ENCODE measurements around the gene SLC9C1.

The SLC9C1 gene

DNA sequence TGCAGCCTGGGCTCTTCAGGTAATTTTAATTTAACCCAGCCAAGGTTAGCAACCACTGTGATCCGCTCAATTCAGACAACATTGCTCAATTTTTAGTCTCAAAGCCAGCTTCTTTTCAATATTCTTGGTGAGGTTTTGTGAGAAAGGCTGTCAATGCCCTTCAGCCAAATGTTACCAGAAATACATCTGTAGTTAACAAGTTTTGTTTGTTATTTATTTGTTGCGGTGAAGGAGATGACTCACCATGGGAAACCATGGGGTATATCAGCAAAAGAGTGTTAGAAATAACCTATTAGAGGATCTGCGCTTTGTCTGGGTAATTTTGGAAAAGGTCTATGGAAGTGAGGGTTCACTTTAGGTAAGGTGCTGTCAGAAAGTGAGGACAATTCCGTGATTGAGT, 5.0 kb downstream of the SLC9C1 start:
- no peak overlapping the region for H3K4me3 ChIP-seq (ENCODE audit: low read depth, low read length)
- TF ChIP-seq, protein P1, sequence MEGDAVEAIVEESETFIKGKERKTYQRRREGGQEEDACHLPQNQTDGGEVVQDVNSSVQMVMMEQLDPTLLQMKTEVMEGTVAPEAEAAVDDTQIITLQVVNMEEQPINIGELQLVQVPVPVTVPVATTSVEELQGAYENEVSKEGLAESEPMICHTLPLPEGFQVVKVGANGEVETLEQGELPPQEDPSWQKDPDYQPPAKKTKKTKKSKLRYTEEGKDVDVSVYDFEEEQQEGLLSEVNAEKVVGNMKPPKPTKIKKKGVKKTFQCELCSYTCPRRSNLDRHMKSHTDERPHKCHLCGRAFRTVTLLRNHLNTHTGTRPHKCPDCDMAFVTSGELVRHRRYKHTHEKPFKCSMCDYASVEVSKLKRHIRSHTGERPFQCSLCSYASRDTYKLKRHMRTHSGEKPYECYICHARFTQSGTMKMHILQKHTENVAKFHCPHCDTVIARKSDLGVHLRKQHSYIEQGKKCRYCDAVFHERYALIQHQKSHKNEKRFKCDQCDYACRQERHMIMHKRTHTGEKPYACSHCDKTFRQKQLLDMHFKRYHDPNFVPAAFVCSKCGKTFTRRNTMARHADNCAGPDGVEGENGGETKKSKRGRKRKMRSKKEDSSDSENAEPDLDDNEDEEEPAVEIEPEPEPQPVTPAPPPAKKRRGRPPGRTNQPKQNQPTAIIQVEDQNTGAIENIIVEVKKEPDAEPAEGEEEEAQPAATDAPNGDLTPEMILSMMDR (IDR thresholded peaks at IDR 0.05; ENCODE audit: low read depth, low read length), result no peak

DNA sequence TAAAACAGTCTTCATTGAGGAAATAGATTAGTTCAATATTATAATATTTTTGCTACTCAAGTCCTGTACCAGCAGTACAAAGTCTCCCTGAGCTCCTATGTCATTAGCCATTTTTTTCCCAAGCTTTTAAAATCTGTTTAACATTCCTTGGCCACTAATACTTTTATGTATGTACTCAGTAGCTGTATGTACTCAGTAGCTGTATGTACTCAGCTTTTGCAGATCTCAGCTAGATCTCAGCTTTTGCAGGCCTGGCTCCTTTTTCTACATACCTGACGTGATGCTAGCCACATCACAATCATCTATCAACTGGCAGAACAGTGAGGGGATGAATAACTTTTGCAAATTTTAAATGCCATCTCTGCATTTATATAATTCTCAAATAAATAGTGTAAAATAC, 13.8 kb downstream of the SLC9C1 start:
- TF ChIP-seq, protein P1 (IDR thresholded peaks at IDR 0.05; ENCODE audit: low read depth, low read length), result no peak
- H3K4me3 ChIP-seq (ENCODE audit: low read depth, low read length), result no peak overlapping the region

DNA sequence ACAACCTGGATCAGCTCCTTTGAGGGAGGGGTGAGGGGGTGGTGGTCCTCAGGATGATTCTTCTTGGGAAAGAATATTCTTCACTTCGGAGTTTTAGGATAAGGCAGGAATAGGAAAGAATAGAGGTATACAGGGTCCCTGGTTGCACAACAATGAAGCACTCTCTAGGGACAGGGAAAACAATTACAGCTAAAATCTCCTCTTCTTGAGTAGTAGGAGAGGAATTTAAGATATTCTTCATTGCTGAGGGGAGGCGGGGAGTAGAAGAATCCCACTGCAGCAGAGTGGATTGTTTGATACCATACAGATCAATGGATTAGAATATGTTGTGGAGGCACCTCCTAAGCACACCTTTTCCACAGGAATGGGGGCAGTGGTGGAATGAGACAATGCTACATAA, 20.5 kb downstream of the SLC9C1 start:
- no peak overlapping the region for H3K4me3 ChIP-seq (ENCODE audit: low read depth, low read length)
- TF ChIP-seq, protein P1 (IDR thresholded peaks at IDR 0.05; ENCODE audit: low read depth, low read length), result no peak

DNA sequence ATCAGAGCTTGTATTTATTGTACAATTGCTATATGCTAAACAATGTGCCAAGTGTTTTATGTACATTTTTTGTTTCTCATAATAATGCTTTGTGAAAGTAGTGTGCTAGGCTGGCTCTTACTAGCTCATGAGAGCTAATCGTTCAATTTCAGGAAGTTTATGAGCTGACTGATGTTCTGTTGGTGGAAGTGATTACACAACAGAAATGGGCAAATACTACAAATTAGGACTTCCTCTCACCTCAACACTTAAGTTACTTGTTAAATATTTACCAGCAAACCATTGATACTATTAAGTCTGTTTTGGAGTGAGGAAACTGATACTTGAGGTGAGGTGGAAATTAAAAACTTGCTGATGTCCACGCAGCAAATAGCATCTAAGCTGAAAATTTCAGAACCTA, 32.3 kb downstream of the SLC9C1 start:
- no peak overlapping the region for H3K4me3 ChIP-seq (ENCODE audit: low read depth, low read length)
- TF ChIP-seq, protein P1 (IDR thresholded peaks at IDR 0.05; ENCODE audit: low read depth, low read length), result no peak

DNA sequence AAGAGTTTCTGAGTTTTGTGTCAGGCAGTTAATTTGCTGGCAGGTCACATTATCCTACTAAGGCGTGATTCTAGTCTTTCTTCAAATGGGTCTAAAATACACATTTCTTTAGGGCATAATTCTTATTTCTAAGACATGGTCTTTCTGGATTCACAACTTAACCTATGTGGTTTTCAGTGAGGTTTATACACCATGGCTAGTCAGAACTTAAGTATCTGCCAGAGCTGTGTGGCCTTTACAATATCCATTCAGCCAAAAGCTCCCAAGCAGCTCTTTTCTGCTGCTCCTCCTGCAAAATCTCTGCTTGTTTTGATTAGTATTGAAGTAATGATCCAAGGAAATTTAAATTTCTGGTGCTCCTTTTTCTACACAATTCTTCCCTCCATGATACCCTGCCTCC, 33.5 kb downstream of the SLC9C1 start:
- no peak overlapping the region for H3K4me3 ChIP-seq (ENCODE audit: low read depth, low read length)
- TF ChIP-seq, protein P1 (IDR thresholded peaks at IDR 0.05; ENCODE audit: low read depth, low read length), result no peak

DNA sequence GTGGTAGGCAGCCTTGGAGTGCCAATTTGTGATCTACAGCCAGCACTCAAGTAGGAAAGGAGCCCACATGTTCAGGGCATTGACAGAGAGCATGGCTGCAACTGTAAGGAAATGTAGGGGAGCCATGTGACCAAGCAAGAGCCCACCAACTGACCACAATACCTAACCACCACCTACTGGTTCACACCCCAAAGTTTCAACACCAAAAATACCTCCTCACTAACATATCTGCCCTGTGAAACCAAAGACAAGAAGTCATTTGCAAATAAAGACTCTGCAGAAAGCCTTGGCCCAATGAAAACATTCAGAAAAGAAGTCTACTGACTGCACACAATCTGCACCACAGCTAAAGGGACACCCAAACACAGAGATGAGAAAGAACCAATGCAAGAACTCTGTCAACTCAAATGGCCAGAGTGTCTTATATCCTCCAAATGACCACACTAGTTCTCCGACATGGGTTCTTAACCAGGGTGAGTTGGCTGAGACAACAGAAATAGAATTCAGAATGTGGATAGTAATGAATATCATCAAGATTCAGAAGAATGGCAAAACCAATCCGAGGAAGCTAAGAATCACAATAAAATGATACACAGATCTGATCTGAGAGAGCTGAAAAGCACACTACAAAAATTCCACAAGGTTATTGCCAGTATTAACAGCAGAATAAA, 40.6 kb downstream of the SLC9C1 start:
- TF ChIP-seq, protein P1 (IDR thresholded peaks at IDR 0.05; ENCODE audit: low read depth, low read length), result no peak
- no peak overlapping the region for H3K4me3 ChIP-seq (ENCODE audit: low read depth, low read length)

DNA sequence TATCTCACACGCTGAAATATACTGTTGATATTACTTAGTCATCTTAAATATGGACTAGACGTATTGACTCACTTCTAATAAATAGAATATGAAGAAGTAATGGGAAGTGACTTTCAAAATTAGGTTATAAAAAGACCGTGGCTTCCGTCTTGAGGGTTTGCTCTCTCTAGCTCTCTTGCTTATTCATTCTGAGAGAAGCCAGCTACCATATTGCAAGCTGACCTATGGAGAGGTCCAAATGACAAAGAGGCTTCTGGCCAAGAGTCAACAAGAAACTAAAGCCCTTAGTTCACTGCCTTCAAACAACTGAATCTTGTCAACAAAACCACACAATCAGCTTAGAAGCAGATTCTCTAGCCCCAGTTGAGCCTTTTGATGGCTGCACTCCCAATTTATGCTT, 46.1 kb downstream of the SLC9C1 start:
- TF ChIP-seq, protein P1 (IDR thresholded peaks at IDR 0.05; ENCODE audit: low read depth, low read length), result no peak
- no peak overlapping the region for H3K4me3 ChIP-seq (ENCODE audit: low read depth, low read length)

Data from WI38 (cell line).